Neuronal stem cell (in vitro differentiated cells): Measurements from ENCODE around the gene NEUROG1.
A peak's percentile ranks its signal among the peaks of the same experiment; 100 is the strongest.

ENCODE experiments used
- DNase-seq: peaks from one replicate; pipeline ENCODE4 v3.0.0-alpha.2; 2013; ENCODE audit warnings: low spot score
- H2AFZ ChIP-seq: one replicate; pipeline ENCODE4 v1.6.1; 2013; ENCODE audit warnings: mild to moderate bottlenecking, low read length, inconsistent platforms
- H2AK5ac ChIP-seq: 2 replicates; pipeline ENCODE4 v1.6.1; 2013; ENCODE audit warnings: low read depth, mild to moderate bottlenecking, inconsistent platforms, low read length, moderate library complexity, mixed read lengths
- H2BK120ac ChIP-seq: 2 replicates; pipeline ENCODE4 v1.6.1; 2013; ENCODE audit warnings: low read depth, mild to moderate bottlenecking, inconsistent platforms, low read length, moderate library complexity, mixed read lengths
- H2BK12ac ChIP-seq: one replicate; pipeline ENCODE4 v1.6.1; 2013; ENCODE audit warnings: low read length, inconsistent platforms
- H2BK15ac ChIP-seq: 2 replicates; pipeline ENCODE4 v1.6.1; 2013; ENCODE audit warnings: mild to moderate bottlenecking, low read length, inconsistent platforms, mixed read lengths
- H2BK5ac ChIP-seq: one replicate; pipeline ENCODE4 v1.6.1; 2013; ENCODE audit warnings: inconsistent platforms, mild to moderate bottlenecking, low read length, moderate library complexity
- H3K14ac ChIP-seq: one replicate; pipeline ENCODE4 v1.6.1; 2013; ENCODE audit warnings: low read length, inconsistent platforms
- H3K18ac ChIP-seq: 2 replicates; pipeline ENCODE4 v1.6.1; 2013; ENCODE audit warnings: low read length, inconsistent platforms
- H3K23ac ChIP-seq: 2 replicates; pipeline ENCODE4 v1.6.1; 2013; ENCODE audit warnings: low read depth, mild to moderate bottlenecking, mixed read lengths, low read length, inconsistent platforms; ENCODE audit not compliant: poor library complexity
- H3K27ac ChIP-seq: replicated peaks from 3 replicates; pipeline ENCODE4 v1.5.1; 2013; ENCODE audit warnings: low read length, inconsistent platforms
- H3K27me3 ChIP-seq, 3 experiments: 2 replicates each; pipeline ENCODE4 v1.6.1; 2013; ENCODE audit warnings: low read length in 3 of 3, mild to moderate bottlenecking in 2 of 3, inconsistent platforms in 1 of 3, low read depth in 1 of 3, mixed read lengths in 1 of 3, moderate library complexity in 1 of 3; ENCODE audit not compliant: control insufficient read depth in 3 of 3, insufficient read depth in 3 of 3
- H3K36me3 ChIP-seq, 2 donors: replicated peaks in 1 of 2; 2 replicates each; pipeline ENCODE4 v1.6.1; 2013; ENCODE audit warnings: low read length in 2 of 2; ENCODE audit not compliant: control insufficient read depth in 2 of 2, insufficient read depth in 2 of 2
- H3K4ac ChIP-seq: 2 replicates; pipeline ENCODE4 v1.6.1; 2013; ENCODE audit warnings: inconsistent platforms, mild to moderate bottlenecking, low read length, moderate library complexity
- H3K4me1 ChIP-seq, 2 donors: 1 replicate in 1 of 2; 2 replicates in 1 of 2; pipeline ENCODE4 v1.6.1; 2013; ENCODE audit warnings: low read length in 2 of 2, low read depth in 1 of 2; ENCODE audit not compliant: control insufficient read depth in 2 of 2, insufficient read depth in 1 of 2
- H3K4me2 ChIP-seq: one replicate; pipeline ENCODE4 v1.6.1; 2013; ENCODE audit warnings: mild to moderate bottlenecking, low read length, inconsistent platforms; ENCODE audit not compliant: insufficient read depth, poor library complexity, severe bottlenecking
- H3K4me3 ChIP-seq, 2 donors: 2 replicates each; pipeline ENCODE4 v1.5.1; 2013; ENCODE audit warnings: low read length in 2 of 2, mild to moderate bottlenecking in 2 of 2, inconsistent platforms in 1 of 2, moderate library complexity in 1 of 2
- H3K79me1 ChIP-seq: one replicate; pipeline ENCODE4 v1.6.1; 2013; ENCODE audit warnings: low read depth, mild to moderate bottlenecking, inconsistent platforms, low read length, moderate library complexity
- H3K9ac ChIP-seq: one replicate; pipeline ENCODE4 v1.6.1; 2013; ENCODE audit warnings: mild to moderate bottlenecking, low read depth, low read length, inconsistent platforms; ENCODE audit not compliant: poor library complexity
- H3K9me3 ChIP-seq, 2 donors: replicated peaks in 1 of 2; 2 replicates each; pipeline versions ENCODE3 to v1.6.1; 2013; ENCODE audit warnings: low read length in 2 of 2, mild to moderate bottlenecking in 2 of 2, inconsistent platforms in 1 of 2, low read depth in 1 of 2, mixed read lengths in 1 of 2, moderate library complexity in 1 of 2; ENCODE audit not compliant: control insufficient read depth in 2 of 2, insufficient read depth in 1 of 2
- H4K8ac ChIP-seq: one replicate; pipeline ENCODE4 v1.6.1; 2013; ENCODE audit warnings: low read depth, mild to moderate bottlenecking, inconsistent platforms, low read length, moderate library complexity
- H4K91ac ChIP-seq: one replicate; pipeline ENCODE4 v1.6.1; 2013; ENCODE audit warnings: low read length, low read depth, mild to moderate bottlenecking, inconsistent platforms; ENCODE audit not compliant: poor library complexity
- WGBS, 2 donors: extraction: QIAGEN DNeasy Blood & Tissue Kit; methylation state at CpG; one replicate each; pipeline ENCODE4 v1.1.7; 2013; ENCODE audit warnings: missing lambda C conversion rate in 2 of 2, mixed read lengths in 1 of 2; ENCODE audit not compliant: insufficient read length in 2 of 2, insufficient replicate concordance in 1 of 2; ENCODE audit errors: extremely low coverage in 2 of 2; 5-methylcytosine and 5-hydroxymethylcytosine counted together

The NEUROG1 gene

GRCh38 chr5:135489466-135490244 is 46.1 kb downstream of the NEUROG1 start:
- Histone ChIP-seq H2AFZ (peak overlapping the region; percentile 97), H3K27ac (no peak overlapping the region), H3K23ac (no peak overlapping the region), H3K4me1 (peaks cover 12 to 30% of the 10 kb centered on the region in 2 donors), H3K4me2 (peak overlapping the region; percentile 96), H3K27me3 (peaks cover 8 to 100% (median 80%) of the 10 kb centered on the region in 3 experiments), H2BK5ac (no peak overlapping the region), H3K9me3 (peaks cover 2 to 3% of the 10 kb centered on the region in 2 donors), H3K9ac (peak overlapping the region; percentile 33), H2BK120ac (peak overlapping the region; percentile 20), H3K79me1 (no peaks in the 10 kb centered on the region), H4K8ac (no peak overlapping the region), H3K4ac (no peak overlapping the region), H3K18ac (peak overlapping the region; percentile 91), H2BK15ac (peak overlapping the region; percentile 82), H2AK5ac (peak overlapping the region; percentile 15), H3K14ac (no peak overlapping the region), H3K36me3 (no peaks in the 10 kb centered on the region), H2BK12ac (peak overlapping the region; percentile 4), H3K4me3 (peak overlapping the region; percentile 35 to 59), H4K91ac (no peak overlapping the region)
- WGBS, 2 donors: no CpG with 5 or more reads among the region's 53 CpGs
- DNase-seq: no peak

- Histone ChIP-seq H2BK5ac (no peak overlapping the region), H2AK5ac (peak overlapping the region; percentile 15), H3K4me2 (peak overlapping the region; percentile 96), H3K79me1 (no peaks in the 10 kb centered on the region), H2BK12ac (no peak overlapping the region), H2BK120ac (peak overlapping the region; percentile 20), H3K9me3 (peaks cover 2 to 3% of the 10 kb centered on the region in 2 donors), H4K91ac (no peak overlapping the region), H3K27me3 (peaks cover 8 to 98% (median 85%) of the 10 kb centered on the region in 3 experiments), H3K4ac (no peak overlapping the region), H3K4me1 (peaks cover 12 to 29% of the 10 kb centered on the region in 2 donors), H3K18ac (peak overlapping the region; percentile 91), H3K36me3 (no peaks in the 10 kb centered on the region), H3K23ac (no peak overlapping the region), H2BK15ac (peak overlapping the region; percentile 82), H3K27ac (no peak overlapping the region), H3K4me3 (peak overlapping the region; percentile 35 to 61), H2AFZ (peak overlapping the region; percentile 97), H3K14ac (no peak overlapping the region), H3K9ac (no peak overlapping the region), H4K8ac (no peak overlapping the region)
- peak; percentile 89 for DNase-seq
- WGBS, 2 donors: no CpG with 5 or more reads among the region's 44 CpGs
Measured at GRCh38 chr5:135488727-135489465, 46.9 kb downstream of the NEUROG1 start.

GRCh38 chr5:135487839-135488514 is 47.8 kb downstream of the NEUROG1 start:
- Histone ChIP-seq H3K23ac (no peak overlapping the region), H2BK12ac (no peak overlapping the region), H2AK5ac (no peak overlapping the region), H2AFZ (peak overlapping the region; percentile 97), H3K27ac (no peak overlapping the region), H3K27me3 (peaks cover 8 to 98% (median 85%) of the 10 kb centered on the region in 3 experiments), H4K91ac (no peak overlapping the region), H3K18ac (peak overlapping the region; percentile 15), H3K79me1 (no peaks in the 10 kb centered on the region), H3K14ac (no peak overlapping the region), H3K4me3 (no peak overlapping the region), H4K8ac (no peak overlapping the region), H3K4me1 (peaks cover 12 to 29% of the 10 kb centered on the region in 2 donors), H2BK5ac (no peak overlapping the region), H3K36me3 (no peaks in the 10 kb centered on the region), H3K4ac (no peak overlapping the region), H2BK15ac (no peak overlapping the region), H3K9ac (no peak overlapping the region), H3K9me3 (peaks cover 2 to 3% of the 10 kb centered on the region in 2 donors), H2BK120ac (no peak overlapping the region), H3K4me2 (no peak overlapping the region)
- WGBS, 2 donors: no CpG with 5 or more reads among the region's 11 CpGs
- DNase-seq: no peak
